ENCODE results near the gene BRMS1.
"Not testable (repeated sequence)": the region's sequence is repeated elsewhere in the genome, so short reads cannot be mapped to it uniquely, and the experiment has no call there.

The BRMS1 gene

GRCh38 chr11:66363187-66363601 is 18.3 kb upstream of the BRMS1 start:
- DNase-seq (ENCODE audit: low read depth), result no peak

- no peak for DNase-seq (ENCODE audit: low read depth)
Observed at GRCh38 chr11:66362481-66363147, 17.7 kb upstream of the BRMS1 start.

GRCh38 chr11:66361502-66361941 is 16.6 kb upstream of the BRMS1 start:
- no peak for DNase-seq (ENCODE audit: low read depth)

GRCh38 chr11:66360406-66361073 is 15.6 kb upstream of the BRMS1 start:
- no peak for DNase-seq (ENCODE audit: low read depth)

- no peak for DNase-seq (ENCODE audit: low read depth)
Observed at GRCh38 chr11:66359662-66360087, 14.8 kb upstream of the BRMS1 start.

GRCh38 chr11:66350560-66351235 is 5.8 kb upstream of the BRMS1 start:
- DNase-seq (ENCODE audit: low read depth), result not testable (repeated sequence)

- DNase-seq (ENCODE audit: low read depth), result no peak
Observed at GRCh38 chr11:66349084-66349386, 4.1 kb upstream of the BRMS1 start.

GRCh38 chr11:66347425-66348276 is 2.7 kb upstream of the BRMS1 start, which contains the start of gene B4GAT1:
Gene B4GAT1 (minus strand): TSS chr11:66347629. CDS start chr11:66347545, 84 bp downstream.
- DNase-seq (ENCODE audit: low read depth), result peak; percentile 71

- DNase-seq (ENCODE audit: low read depth), result no peak
Observed at GRCh38 chr11:66346476-66347424, 1.8 kb upstream of the BRMS1 start.

- DNase-seq (ENCODE audit: low read depth), result no peak
Observed at GRCh38 chr11:66345316-66345649, 379 bp upstream of the BRMS1 start.

- DNase-seq (ENCODE audit: low read depth), result no peak
Observed at GRCh38 chr11:66343176-66343575, 1.7 kb downstream of the BRMS1 start.

- DNase-seq (ENCODE audit: low read depth), result no peak
Observed at GRCh38 chr11:66341502-66342126, 3.3 kb downstream of the BRMS1 start.

GRCh38 chr11:66340596-66341501 is 4.1 kb downstream of the BRMS1 start:
- DNase-seq (ENCODE audit: low read depth), result no peak

- DNase-seq (ENCODE audit: low read depth), result no peak
Observed at GRCh38 chr11:66339686-66340483, 5.0 kb downstream of the BRMS1 start.

- no peak for DNase-seq (ENCODE audit: low read depth)
Observed at GRCh38 chr11:66339162-66339675, 5.7 kb downstream of the BRMS1 start.

GRCh38 chr11:66338276-66339161 is 6.4 kb downstream of the BRMS1 start:
- DNase-seq (ENCODE audit: low read depth), result no peak

GRCh38 chr11:66337103-66337899 is 7.6 kb downstream of the BRMS1 start:
- DNase-seq (ENCODE audit: low read depth), result no peak

All from stimulated activated CD8-positive, alpha-beta memory T cell treated with anti-CD3 and anti-CD28 coated beads, Interleukin-4, amount 100 ng/mL, for 24 hours (primary cell).